Heart left ventricle (tissue), 16 donors: Measurements from ENCODE around the gene FTO. TPM values are rescaled to one million over a fixed set of nuclear protein-coding genes. Genes with fewer than 3 reads are reported as not detected.

Source experiments
- ATAC-seq, 4 donors: fragments of 200-7000 bp; cut with Tn5 transposase; one replicate each; pipeline ENCODE4 v1.9.1; 2020 to 2022; ENCODE audit warnings: moderate library complexity in 4 of 4, mild to moderate bottlenecking in 3 of 4, moderate number of reproducible peaks in 1 of 4
- DNase-seq, 5 donors: peaks; one replicate each; pipeline ENCODE4 v3.0.0-alpha.2; 2020
- H3K27ac ChIP-seq, 12 donors: fragments of 200-600 bp; sonication (generic) in 4 of 12; one replicate each; pipeline versions ENCODE4 v1.5.0 to v1.8.0; 2016 to 2022; ENCODE audit warnings: mild to moderate bottlenecking in 2 of 12
- H3K27me3 ChIP-seq, 9 donors: fragments of 200-600 bp; sonication (generic) in 2 of 9; one replicate each; pipeline versions ENCODE4 v1.5.1 to v1.8.0; 2016 to 2022; ENCODE audit warnings: mild to moderate bottlenecking in 3 of 9
- H3K36me3 ChIP-seq, 9 donors: fragments of 200-600 bp; sonication (generic) in 2 of 9; one replicate each; pipeline versions ENCODE4 v1.5.0 to v1.8.0; 2018 to 2022; ENCODE audit warnings: mild to moderate bottlenecking in 2 of 9
- H3K4me1 ChIP-seq, 12 donors: fragments of 200-600 bp; sonication (generic) in 4 of 12; one replicate each; pipeline versions ENCODE4 v1.5.0 to v1.8.0; 2016 to 2022; ENCODE audit warnings: mild to moderate bottlenecking in 3 of 12
- H3K4me3 ChIP-seq, 12 donors: fragments of 200-600 bp; sonication (generic) in 4 of 12; one replicate each; pipeline versions ENCODE4 v1.5.0 to v1.8.0; 2017 to 2022; ENCODE audit warnings: mild to moderate bottlenecking in 9 of 12, moderate library complexity in 4 of 12
- H3K9me3 ChIP-seq, 12 donors: fragments of 200-600 bp; sonication (generic) in 4 of 12; one replicate each; pipeline versions ENCODE4 v1.5.0 to v1.8.0; 2016 to 2022; ENCODE audit warnings: mild to moderate bottlenecking in 1 of 12
- CTCF ChIP-seq, 12 donors: fragments of 200-600 bp; sonication (generic) in 4 of 12; IDR thresholded peaks; one replicate each; pipeline versions ENCODE4 v1.5.0 to v1.8.0; 2018 to 2022; ENCODE audit warnings: antibody characterized with exemption in 12 of 12, mild to moderate bottlenecking in 5 of 12
- POLR2A ChIP-seq, 2 donors: fragments of 450-650 bp; IDR thresholded peaks; one replicate each; pipeline ENCODE4 v1.6.1; 2017; ENCODE audit warnings: antibody characterized with exemption in 2 of 2, mild to moderate bottlenecking in 2 of 2, moderate library complexity in 2 of 2
- WGBS, 4 donors: extraction: QIAGEN DNeasy Blood & Tissue Kit in 2 of 4; methylation state at CpG; one replicate each; pipeline versions ENCODE4 v1.1.5 to v1.1.7; 2013 to 2018; 5-methylcytosine and 5-hydroxymethylcytosine counted together
- intact Hi-C, 10 donors: fragments of 100-400 bp; cut with DNase I; formaldehyde crosslinking; loops; one replicate each; pipeline versions ENCODE4 v1.11.1 to v1.14.2; 2022
- polyA plus RNA-seq, 2 donors: library from polyadenylated mRNA; stranded (reverse); fragments of 200-250 nt; gene quantifications; one replicate each; pipeline ENCODE4 v1.2.3, GENCODE V29; 2013
- total RNA-seq, 9 donors: library from RNA; depleted of rRNA in 2 of 9; stranded (reverse); fragments of >200 nt in 2 of 9; fragmentation: NEBNext Ultra II Directional in 3 of 9; extraction: Animal tissue kit (Norgen Biotek cat#: 25700) in 3 of 9; gene quantifications; one replicate each; pipeline versions ENCODE4 v1.1.0 to v1.2.4, GENCODE V29; 2016 to 2023
- donor health status: ischemic (EF 13 %, LVEDD 7.1; RV severe dilation, severe dysfunction).
- donor health status: healthy with polysubstance abuse.
- donor health status: DM: no; HTN: yes; CAD: no.
- donor health status: DM: no; HTN: no; CAD: no.
- donor health status: ischemic (EF 25% LVEDD 6.9; RV normal size, moderate dysfunction).
- donor health status: ischemic (EF 25% LVEDD 5.7; RV mildly dilated, moderate dysfunction).
- donor health status: healthy.
- donor health status: DM: yes; HTN: yes; CAD: no.
- donor health status: ischemic (EF 35%, LVEDD 5.7; RV mildly dilated, moderate dysfunction).
- donor health status: nonischemic (EF 11% LVEDD 7.7; RV severe dilation, severe dysfunction).
- donor health status: DM: yes; HTN: yes; CAD: no.
- donor health status: PGD.
- donor health status: ischemic (EF 29% LVEDD 5.4; RV normal size, mild dysfunction).
- donor health status: nonischemic (EF 23%, LVEDD 6.1; RV moderate dilation, normal function).

FTO gene
- total and polyA plus RNA-seq, 11 donors: 11.8 to 105 (median 86.8) TPM

GRCh38 chr16:53999841-54000240, 295.9 kb downstream of the FTO start:
- no peaks in the 10 kb centered on the region for H3K27me3 ChIP-seq
- ATAC-seq (no peak), DNase-seq (no peak)
- intact Hi-C loops: no loop called here
- peaks cover 0 to 12% (median 0%) of the 10 kb centered on the region in 12 donors for H3K4me1 ChIP-seq
- H3K36me3 ChIP-seq: no peaks in the 10 kb centered on the region
- TF ChIP-seq CTCF (IDR thresholded peaks at IDR 0.05) (no peak), POLR2A (IDR thresholded peaks at IDR 0.05) (no peak)
- 79 to 94% (median 91%) methylated on average over 4 of the region's 4 CpGs for WGBS, 4 donors
- H3K9me3 ChIP-seq: no peaks in the 10 kb centered on the region
- H3K27ac ChIP-seq: no peak overlapping the region
- H3K4me3 ChIP-seq: no peak overlapping the region

- no peak for DNase-seq
- TF ChIP-seq CTCF (IDR thresholded peaks at IDR 0.05): no peak
- TF ChIP-seq POLR2A (IDR thresholded peaks at IDR 0.05): no peak
- Histone ChIP-seq H3K27ac (no peak overlapping the region), H3K36me3 (no peaks in the 10 kb centered on the region), H3K4me1 (peaks cover 0 to 12% (median 0%) of the 10 kb centered on the region in 12 donors), H3K9me3 (no peaks in the 10 kb centered on the region), H3K4me3 (no peak overlapping the region), H3K27me3 (no peaks in the 10 kb centered on the region)
- 84 to 93% (median 90%) methylated on average over 5 of the region's 5 CpGs for WGBS, 4 donors
- intact Hi-C loops: no loop called here
- ATAC-seq: no peak
Observed at GRCh38 chr16:54000361-54000760, 296.4 kb downstream of the FTO start.

- Histone ChIP-seq H3K36me3 (no peaks in the 10 kb centered on the region), H3K4me3 (no peak overlapping the region), H3K4me1 (peaks cover 0 to 9% (median 0%) of the 10 kb centered on the region in 12 donors), H3K9me3 (peaks cover 0 to 4% (median 0%) of the 10 kb centered on the region in 12 donors), H3K27me3 (no peaks in the 10 kb centered on the region), H3K27ac (no peak overlapping the region)
- intact Hi-C loops: no loop called here
- ATAC-seq (no peak), DNase-seq (no peak)
- WGBS, 4 donors: 94 to 97% (median 96%) methylated on average over 4 of the region's 4 CpGs
- TF ChIP-seq POLR2A (IDR thresholded peaks at IDR 0.05): no peak
Observed at GRCh38 chr16:54006693-54007092, 302.7 kb downstream of the FTO start.

GRCh38 chr16:54007504-54007903, 303.5 kb downstream of the FTO start:
- Histone ChIP-seq H3K4me3 (no peak overlapping the region), H3K27ac (no peak overlapping the region), H3K27me3 (no peaks in the 10 kb centered on the region), H3K36me3 (no peaks in the 10 kb centered on the region), H3K4me1 (peaks cover 0 to 9% (median 0%) of the 10 kb centered on the region in 12 donors), H3K9me3 (peaks cover 0 to 12% (median 3%) of the 10 kb centered on the region in 12 donors)
- intact Hi-C loops: no loop called here
- ATAC-seq (peak in 3 of 4 donors; percentile 55 to 79 (median 65)), DNase-seq (peak in 2 of 5 donors; percentile 25 to 33)
- WGBS, 4 donors: 54 to 64% (median 60%) methylated on average over 2 of the region's 2 CpGs
- TF ChIP-seq POLR2A (IDR thresholded peaks at IDR 0.05) (no peak), CTCF (IDR thresholded peaks at IDR 0.05) (no peak)
